ENCODE measurements around the gene ADGRG3. TPM values are rescaled to one million over a fixed set of nuclear protein-coding genes. Genes with fewer than 3 reads are reported as not detected.

ADGRG3 gene
- total and polyA plus RNA-seq, 2 of the 8 experiments (the other 6 are each of a cell fraction or from before 2014, with no cell fraction given): 0.28 to 0.98 TPM

DNA sequence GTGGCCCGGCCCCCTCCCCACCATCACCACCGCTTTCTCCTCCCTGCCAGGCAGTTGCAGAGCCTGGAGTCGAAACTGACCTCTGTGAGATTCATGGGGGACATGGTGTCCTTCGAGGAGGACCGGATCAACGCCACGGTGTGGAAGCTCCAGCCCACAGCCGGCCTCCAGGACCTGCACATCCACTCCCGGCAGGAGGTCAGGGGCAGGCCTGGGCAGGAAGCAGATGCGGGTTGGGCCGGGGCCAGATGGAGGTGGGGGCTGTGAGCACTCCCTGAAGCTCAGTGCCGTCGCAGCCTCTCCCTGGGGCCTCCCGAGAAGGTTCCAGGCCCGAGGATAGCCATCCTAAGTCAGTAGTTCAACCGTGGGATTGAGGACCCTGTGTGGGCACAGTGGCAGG, 14.2 kb upstream of the ADGRG3 start:
- no peak overlapping the region for H3K27ac ChIP-seq (ENCODE audit: low read depth, low read length)
- H3K27me3 ChIP-seq (replicated peaks in 1 of 4; ENCODE audit: control insufficient read depth in 3 of 4, extremely low read depth in 1 of 4, insufficient read depth in 3 of 4, low read length in 3 of 4): no peaks in the 10 kb centered on the region
- no peak overlapping the region for H3K9ac ChIP-seq (replicated peaks in 1 of 4; ENCODE audit: extremely low read depth in 1 of 4, low read depth in 3 of 4, low read length in 3 of 4)
- no peak overlapping the region for H3K4me3 ChIP-seq (ENCODE audit: extremely low read depth in 1 of 4, insufficient read depth in 2 of 4, low read depth in 3 of 4, low read length in 4 of 4)
- no peak overlapping the region for H4K5ac ChIP-seq (ENCODE audit: insufficient read length, low read depth, low read length)
- 88% methylated on average over 12 of the region's 16 CpGs; no CpG with 5 or more reads in 1 of the 2 experiments for WGBS, 2 experiments (ENCODE audit: extremely low coverage in 1 of 2, insufficient coverage in 1 of 2, insufficient read length in 1 of 2, insufficient replicate concordance in 2 of 2, low coverage in 1 of 2, low lambda C conversion rate in 2 of 2, missing lambda C conversion rate in 1 of 2)
- H3K4me1 ChIP-seq (replicated peaks in 1 of 4; ENCODE audit: control insufficient read depth in 3 of 4, insufficient read depth in 4 of 4, low read length in 3 of 4): peaks cover 0 to 3% (median 0%) of the 10 kb centered on the region in 4 experiments; a peak in 4 of 7 replicates
- H3K79me1 ChIP-seq (ENCODE audit: low read depth, low read length): no peaks in the 10 kb centered on the region
- no peaks in the 10 kb centered on the region for H4K20me1 ChIP-seq (replicated peaks in 1 of 2; ENCODE audit: control insufficient read depth in 1 of 2, insufficient read depth in 2 of 2, low read length in 2 of 2)
- H2BK15ac ChIP-seq (ENCODE audit: low read length): no peak overlapping the region
- no peak overlapping the region for H3K18ac ChIP-seq (ENCODE audit: extremely low read depth, low read length)
- H2AFZ ChIP-seq (ENCODE audit: low read length): no peak overlapping the region
- H3K56ac ChIP-seq (replicated peaks; ENCODE audit: insufficient read length, low read depth, low read length): no peak overlapping the region
- H3K36me3 ChIP-seq (ENCODE audit: control insufficient read depth in 2 of 4, insufficient read depth in 4 of 4, low read length in 3 of 4): no peaks in the 10 kb centered on the region
- H3K4me2 ChIP-seq (ENCODE audit: insufficient read depth in 1 of 2, low read depth in 2 of 2, low read length in 2 of 2): no peak overlapping the region
- no peak overlapping the region for H2AK5ac ChIP-seq (ENCODE audit: low read depth, low read length)
- H3K23me2 ChIP-seq (ENCODE audit: low read depth, low read length): no peaks in the 10 kb centered on the region; the same call in 1 of the 2 replicates
- peak overlapping the region; percentile 54 for H4K8ac ChIP-seq (ENCODE audit: extremely low read depth, insufficient read depth, low read length)
- no peak for DNase-seq (ENCODE audit: low read depth in 1 of 2, low spot score in 2 of 2)
- H2BK5ac ChIP-seq (ENCODE audit: low read depth, low read length): no peak overlapping the region
- H4K91ac ChIP-seq (replicated peaks; ENCODE audit: insufficient read length, low read length): no peak overlapping the region
- ChIA-PET CTCF (ENCODE audit: partially characterized antibody) (interaction anchor here (0.6 to 3.5 kb wide), 8 partner anchors 8 to 80 kb away, joined by 3 to 17 read pairs (median 6); partner anchors contain the start of gene ADGRG3), POLR2A (ENCODE audit: partially characterized antibody) (interaction anchor here (0.6 kb wide), 1 partner anchor 81 kb away, joined by 3 read pairs; no protein-coding TSS in a partner anchor)
- H3K9me3 ChIP-seq (ENCODE audit: insufficient read depth in 2 of 2, low read depth in 1 of 2, low read length in 1 of 2): no peaks in the 10 kb centered on the region
- no peak for FAIRE-seq
- no peak overlapping the region for H3K4ac ChIP-seq (replicated peaks; ENCODE audit: insufficient read length, low read depth, low read length)
- no peak overlapping the region for H2BK20ac ChIP-seq (ENCODE audit: low read length)
- no peak overlapping the region for H3K23ac ChIP-seq (ENCODE audit: insufficient read length)
- H3K14ac ChIP-seq (ENCODE audit: insufficient read length): no peak overlapping the region
- peak overlapping the region; percentile 27; the same call in 1 of the 2 replicates for H2BK12ac ChIP-seq (ENCODE audit: low read depth, low read length)
- H3K79me2 ChIP-seq (ENCODE audit: control insufficient read depth in 1 of 2, insufficient read depth in 2 of 2, low read length in 2 of 2): no peaks in the 10 kb centered on the region
- no peak overlapping the region for H2BK120ac ChIP-seq (replicated peaks; ENCODE audit: low read depth, low read length)
- TF ChIP-seq CBX5 (IDR thresholded peaks at IDR 0.05; ENCODE audit: low read depth, low read length) (no peak), TCF12 (IDR thresholded peaks at IDR 0.05; ENCODE audit: low read depth, low read length) (no peak), SIRT6 (IDR thresholded peaks at IDR 0.05; ENCODE audit: low read length) (no peak), SP4 (IDR thresholded peaks at IDR 0.05; ENCODE audit: low read length) (no peak), HDAC2 (IDR thresholded peaks at IDR 0.05; ENCODE audit: borderline replicate concordance in 1 of 2, low read depth in 2 of 2, low read length in 2 of 2) (no peak), TAF1 (IDR thresholded peaks at IDR 0.05; ENCODE audit: low read depth, low read length) (no peak), TEAD4 (IDR thresholded peaks at IDR 0.05; ENCODE audit: low read depth, low read length) (no peak)
